HEK293 (cell line): ENCODE results near the gene VASN.

Source experiments
- SP2 ChIP-seq: fragments of 450-650 bp; formaldehyde crosslinking; IDR thresholded peaks from 2 replicates; pipeline ENCODE4 v1.5.1; 2016; ENCODE audit warnings: missing biosample characterization, missing genetic modification characterization
- ZNF324 ChIP-seq: fragments of 450-650 bp; formaldehyde crosslinking; IDR thresholded peaks from 2 replicates; pipeline ENCODE4 v1.5.1; 2016; ENCODE audit warnings: missing biosample characterization, missing genetic modification characterization
- ZNF792 ChIP-seq: fragments of 450-650 bp; formaldehyde crosslinking; IDR thresholded peaks from 2 replicates; pipeline ENCODE4 v1.5.1; 2016; ENCODE audit warnings: missing biosample characterization, missing genetic modification characterization
- TF ChIP-seq, protein P1 (sequence below): fragments of 450-650 bp; formaldehyde crosslinking; IDR thresholded peaks from 2 replicates; pipeline ENCODE4 v1.5.1; 2016; ENCODE audit warnings: missing biosample characterization, missing genetic modification characterization
- TF ChIP-seq, protein P2 (sequence below): fragments of 450-650 bp; formaldehyde crosslinking; conservative IDR thresholded peaks from 2 replicates; pipeline ENCODE4 v1.5.1; 2016; ENCODE audit warnings: low read depth, missing biosample characterization, missing genetic modification characterization

DNA sequence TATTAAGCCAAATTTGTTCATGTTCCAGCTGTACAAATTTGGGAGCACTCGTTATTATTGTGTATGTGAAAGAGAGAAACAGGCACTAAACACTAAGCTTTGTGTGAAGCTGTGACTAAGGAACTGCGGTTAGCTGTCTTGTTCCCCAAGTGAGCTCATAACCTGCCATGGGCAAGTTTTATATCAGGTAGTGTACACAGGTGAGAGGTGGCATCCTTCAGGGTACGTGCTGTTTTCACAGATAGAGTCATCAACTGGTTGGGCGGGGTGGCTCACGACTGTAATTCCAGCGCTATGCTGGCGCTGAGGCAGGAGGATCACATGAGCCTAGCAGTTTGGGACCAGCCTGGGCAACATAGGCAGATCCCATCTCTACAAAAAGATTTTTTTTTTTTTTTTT lies 56.9 kb downstream of the VASN start:
- TF ChIP-seq, protein P1, sequence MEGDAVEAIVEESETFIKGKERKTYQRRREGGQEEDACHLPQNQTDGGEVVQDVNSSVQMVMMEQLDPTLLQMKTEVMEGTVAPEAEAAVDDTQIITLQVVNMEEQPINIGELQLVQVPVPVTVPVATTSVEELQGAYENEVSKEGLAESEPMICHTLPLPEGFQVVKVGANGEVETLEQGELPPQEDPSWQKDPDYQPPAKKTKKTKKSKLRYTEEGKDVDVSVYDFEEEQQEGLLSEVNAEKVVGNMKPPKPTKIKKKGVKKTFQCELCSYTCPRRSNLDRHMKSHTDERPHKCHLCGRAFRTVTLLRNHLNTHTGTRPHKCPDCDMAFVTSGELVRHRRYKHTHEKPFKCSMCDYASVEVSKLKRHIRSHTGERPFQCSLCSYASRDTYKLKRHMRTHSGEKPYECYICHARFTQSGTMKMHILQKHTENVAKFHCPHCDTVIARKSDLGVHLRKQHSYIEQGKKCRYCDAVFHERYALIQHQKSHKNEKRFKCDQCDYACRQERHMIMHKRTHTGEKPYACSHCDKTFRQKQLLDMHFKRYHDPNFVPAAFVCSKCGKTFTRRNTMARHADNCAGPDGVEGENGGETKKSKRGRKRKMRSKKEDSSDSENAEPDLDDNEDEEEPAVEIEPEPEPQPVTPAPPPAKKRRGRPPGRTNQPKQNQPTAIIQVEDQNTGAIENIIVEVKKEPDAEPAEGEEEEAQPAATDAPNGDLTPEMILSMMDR (tag by site-specific recombination): no peak
- TF ChIP-seq, protein P2, sequence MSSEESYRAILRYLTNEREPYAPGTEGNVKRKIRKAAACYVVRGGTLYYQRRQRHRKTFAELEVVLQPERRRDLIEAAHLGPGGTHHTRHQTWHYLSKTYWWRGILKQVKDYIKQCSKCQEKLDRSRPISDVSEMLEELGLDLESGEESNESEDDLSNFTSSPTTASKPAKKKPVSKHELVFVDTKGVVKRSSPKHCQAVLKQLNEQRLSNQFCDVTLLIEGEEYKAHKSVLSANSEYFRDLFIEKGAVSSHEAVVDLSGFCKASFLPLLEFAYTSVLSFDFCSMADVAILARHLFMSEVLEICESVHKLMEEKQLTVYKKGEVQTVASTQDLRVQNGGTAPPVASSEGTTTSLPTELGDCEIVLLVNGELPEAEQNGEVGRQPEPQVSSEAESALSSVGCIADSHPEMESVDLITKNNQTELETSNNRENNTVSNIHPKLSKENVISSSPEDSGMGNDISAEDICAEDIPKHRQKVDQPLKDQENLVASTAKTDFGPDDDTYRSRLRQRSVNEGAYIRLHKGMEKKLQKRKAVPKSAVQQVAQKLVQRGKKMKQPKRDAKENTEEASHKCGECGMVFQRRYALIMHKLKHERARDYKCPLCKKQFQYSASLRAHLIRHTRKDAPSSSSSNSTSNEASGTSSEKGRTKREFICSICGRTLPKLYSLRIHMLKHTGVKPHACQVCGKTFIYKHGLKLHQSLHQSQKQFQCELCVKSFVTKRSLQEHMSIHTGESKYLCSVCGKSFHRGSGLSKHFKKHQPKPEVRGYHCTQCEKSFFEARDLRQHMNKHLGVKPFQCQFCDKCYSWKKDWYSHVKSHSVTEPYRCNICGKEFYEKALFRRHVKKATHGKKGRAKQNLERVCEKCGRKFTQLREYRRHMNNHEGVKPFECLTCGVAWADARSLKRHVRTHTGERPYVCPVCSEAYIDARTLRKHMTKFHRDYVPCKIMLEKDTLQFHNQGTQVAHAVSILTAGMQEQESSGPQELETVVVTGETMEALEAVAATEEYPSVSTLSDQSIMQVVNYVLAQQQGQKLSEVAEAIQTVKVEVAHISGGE: no peak
- no peak for TF ChIP-seq ZNF792 (tag by site-specific recombination)
- no peak for TF ChIP-seq ZNF324
- no peak for TF ChIP-seq SP2
